ENCODE data around the gene GART. TPM values are rescaled to one million over a fixed set of nuclear protein-coding genes. Genes with fewer than 3 reads are reported as not detected.

GART gene
- total and polyA plus RNA-seq, 7 experiments from 2014 or later: 37.3 to 98.8 (median 56.4) TPM

GRCh38 chr21:33558777-33559421, 17.0 kb upstream of the GART start:
- Histone ChIP-seq H3K27ac (ENCODE audit: low read depth, low read length) (no peak overlapping the region), H3K4me3 (ENCODE audit: low read length) (no peak overlapping the region), H3K4me1 (ENCODE audit: control insufficient read depth in 2 of 2, insufficient read depth in 2 of 2, low read length in 2 of 2) (peaks cover 6 to 22% of the 10 kb centered on the region in 2 donors), H3K36me3 (ENCODE audit: control insufficient read depth in 2 of 3, insufficient read depth in 3 of 3, low read length in 3 of 3) (peaks cover 40 to 61% (median 42%) of the 10 kb centered on the region in 3 experiments), H3K9me3 (ENCODE audit: control insufficient read depth in 2 of 3, low read length in 3 of 3) (no peaks in the 10 kb centered on the region), H3K27me3 (ENCODE audit: control insufficient read depth in 2 of 2, insufficient read depth in 2 of 2, low read length in 2 of 2) (no peaks in the 10 kb centered on the region)
- Mint-ChIP-seq H3K4me1 (peaks cover 42 to 94% (median 86%) of the 10 kb centered on the region in 7 donors), H3K27me3 (no peaks in the 10 kb centered on the region), H3K9me3 (peaks cover 0 to 3% (median 0%) of the 10 kb centered on the region in 11 donors), H3K4me3 (peak overlapping the region in 6 of 10 donors; percentile 8 to 56 (median 26)), H3K27ac (peak overlapping the region in 3 of 9 donors; percentile 3 to 30 (median 6)), H3K36me3 (peaks cover 21 to 82% (median 59%) of the 10 kb centered on the region in 5 donors)
- ChIA-PET CTCF (interaction anchor here (1.5 kb wide), 1 partner anchor 14 kb away, joined by 3 read pairs; no protein-coding TSS in a partner anchor), POLR2A (interaction anchor here (1.3 to 1.4 kb wide), 3 partner anchors 14 to 16 kb away, joined by 3 to 4 read pairs (median 3); partner anchors contain the start of gene SON)
- no peak for ATAC-seq
- intact Hi-C loops (cut with micrococcal nuclease): loop anchor here in 1 of 2 donors (2.0 kb wide), 1 partner anchor 16 kb away; the partner anchor contains the start of genes GART and SON
- no peak for DNase-seq

- H3K4me3 Mint-ChIP-seq: peak overlapping the region in 1 of 10 donors; percentile 29
- H3K4me3 ChIP-seq (ENCODE audit: low read length): no peak overlapping the region
- CTCF ChIA-PET: interaction anchor here (0.9 to 1.4 kb wide), 2 partner anchors 15 to 49 kb away, joined by 3 to 4 read pairs; no protein-coding TSS in a partner anchor
Observed at GRCh38 chr21:33557447-33557846, 15.5 kb upstream of the GART start.

GRCh38 chr21:33554982-33555344, 13.0 kb upstream of the GART start:
- H3K9me3 ChIP-seq (ENCODE audit: control insufficient read depth in 2 of 3, low read length in 3 of 3): no peaks in the 10 kb centered on the region
- intact Hi-C loops (cut with micrococcal nuclease): no loop called here
- Mint-ChIP-seq H3K27ac (peak overlapping the region in 5 of 9 donors; percentile 36 to 87 (median 61)), H3K4me1 (peaks cover 40 to 75% (median 65%) of the 10 kb centered on the region in 7 donors), H3K9me3 (peaks cover 0 to 3% (median 0%) of the 10 kb centered on the region in 11 donors), H3K4me3 (peak overlapping the region in 7 of 10 donors; percentile 27 to 77 (median 65)), H3K27me3 (no peaks in the 10 kb centered on the region), H3K36me3 (peaks cover 24 to 83% (median 69%) of the 10 kb centered on the region in 5 donors)
- ATAC-seq (no peak), DNase-seq (no peak)
- H3K27ac ChIP-seq (ENCODE audit: low read depth, low read length): no peak overlapping the region
- ChIA-PET CTCF (no interaction called here), POLR2A (interaction anchor here (0.6 to 7.3 kb wide), 3 partner anchors 10 to 46 kb away, joined by 4 to 69 read pairs (median 5); partner anchors contain the start of genes GART and SON)
- H3K4me3 ChIP-seq (ENCODE audit: low read length): no peak overlapping the region
- H3K27me3 ChIP-seq (ENCODE audit: control insufficient read depth in 2 of 2, insufficient read depth in 2 of 2, low read length in 2 of 2): no peaks in the 10 kb centered on the region
- peaks cover 6 to 14% of the 10 kb centered on the region in 2 donors for H3K4me1 ChIP-seq (ENCODE audit: control insufficient read depth in 2 of 2, insufficient read depth in 2 of 2, low read length in 2 of 2)
- peaks cover 47 to 86% (median 58%) of the 10 kb centered on the region in 3 experiments for H3K36me3 ChIP-seq (ENCODE audit: control insufficient read depth in 2 of 3, insufficient read depth in 3 of 3, low read length in 3 of 3)

More at GRCh38 chr21:33557447-33557846, 15.5 kb upstream of the GART start:
- Mint-ChIP-seq H3K36me3 (peaks cover 24 to 84% (median 67%) of the 10 kb centered on the region in 5 donors), H3K9me3 (peaks cover 0 to 3% (median 0%) of the 10 kb centered on the region in 11 donors), H3K27me3 (no peaks in the 10 kb centered on the region), H3K27ac (peak overlapping the region in 1 of 9 donors; percentile 40), H3K4me1 (peaks cover 47 to 91% (median 83%) of the 10 kb centered on the region in 7 donors)
- Histone ChIP-seq H3K27me3 (ENCODE audit: control insufficient read depth in 2 of 2, insufficient read depth in 2 of 2, low read length in 2 of 2) (no peaks in the 10 kb centered on the region), H3K36me3 (ENCODE audit: control insufficient read depth in 2 of 3, insufficient read depth in 3 of 3, low read length in 3 of 3) (peaks cover 45 to 76% (median 56%) of the 10 kb centered on the region in 3 experiments), H3K27ac (ENCODE audit: low read depth, low read length) (no peak overlapping the region), H3K9me3 (ENCODE audit: control insufficient read depth in 2 of 3, low read length in 3 of 3) (no peaks in the 10 kb centered on the region), H3K4me1 (ENCODE audit: control insufficient read depth in 2 of 2, insufficient read depth in 2 of 2, low read length in 2 of 2) (peaks cover 6 to 22% of the 10 kb centered on the region in 2 donors)
- intact Hi-C loops (cut with micrococcal nuclease): no loop called here
- DNase-seq: no peak
- POLR2A ChIA-PET: interaction anchor here (0.6 to 7.3 kb wide), 8 partner anchors 9 to 1877 kb away, joined by 3 to 69 read pairs (median 4); partner anchors contain the start of genes GART, PAXBP1 and SON
- ATAC-seq: no peak

- Histone ChIP-seq H3K4me3 (ENCODE audit: low read length) (no peak overlapping the region), H3K36me3 (ENCODE audit: control insufficient read depth in 2 of 3, insufficient read depth in 3 of 3, low read length in 3 of 3) (peaks cover 43 to 86% (median 52%) of the 10 kb centered on the region in 3 experiments), H3K27me3 (ENCODE audit: control insufficient read depth in 2 of 2, insufficient read depth in 2 of 2, low read length in 2 of 2) (no peaks in the 10 kb centered on the region), H3K27ac (ENCODE audit: low read depth, low read length) (no peak overlapping the region), H3K9me3 (ENCODE audit: control insufficient read depth in 2 of 3, low read length in 3 of 3) (no peaks in the 10 kb centered on the region), H3K4me1 (ENCODE audit: control insufficient read depth in 2 of 2, insufficient read depth in 2 of 2, low read length in 2 of 2) (peaks cover 6 to 12% of the 10 kb centered on the region in 2 donors)
- intact Hi-C loops (cut with micrococcal nuclease): no loop called here
- H3K36me3 Mint-ChIP-seq: peaks cover 24 to 83% (median 67%) of the 10 kb centered on the region in 5 donors
- ChIA-PET CTCF (no interaction called here), POLR2A (interaction anchor here (0.7 to 7.3 kb wide), 2 partner anchors 10 to 11 kb away, joined by 5 to 69 read pairs; partner anchors contain the start of genes GART and SON)
- peak overlapping the region in 9 of 10 donors; percentile 14 to 77 (median 63) for H3K4me3 Mint-ChIP-seq
- peak overlapping the region in 5 of 9 donors; percentile 29 to 87 (median 54) for H3K27ac Mint-ChIP-seq
- peaks cover 41 to 75% (median 65%) of the 10 kb centered on the region in 7 donors for H3K4me1 Mint-ChIP-seq
- ATAC-seq (no peak), DNase-seq (no peak)
- no peaks in the 10 kb centered on the region for H3K27me3 Mint-ChIP-seq
- peaks cover 0 to 3% (median 0%) of the 10 kb centered on the region in 11 donors for H3K9me3 Mint-ChIP-seq
Observed at GRCh38 chr21:33554236-33554981, 12.5 kb upstream of the GART start.

- ChIA-PET POLR2A (interaction anchor here (0.5 to 7.3 kb wide), 2 partner anchors 9 to 842 kb away, joined by 3 to 69 read pairs; partner anchors contain the start of genes GART and SON), CTCF (no interaction called here)
- peaks cover 44 to 76% (median 64%) of the 10 kb centered on the region in 7 donors for H3K4me1 Mint-ChIP-seq
- DNase-seq (no peak), ATAC-seq (no peak)
- H3K27me3 ChIP-seq (ENCODE audit: control insufficient read depth in 2 of 2, insufficient read depth in 2 of 2, low read length in 2 of 2): no peaks in the 10 kb centered on the region
- peak overlapping the region in 3 of 10 donors; percentile 3 to 65 (median 41) for H3K4me3 Mint-ChIP-seq
- peaks cover 38 to 83% (median 43%) of the 10 kb centered on the region in 3 experiments for H3K36me3 ChIP-seq (ENCODE audit: control insufficient read depth in 2 of 3, insufficient read depth in 3 of 3, low read length in 3 of 3)
- no peaks in the 10 kb centered on the region for H3K27me3 Mint-ChIP-seq
- H3K4me3 ChIP-seq (ENCODE audit: low read length): no peak overlapping the region
- no peaks in the 10 kb centered on the region for H3K9me3 ChIP-seq (ENCODE audit: control insufficient read depth in 2 of 3, low read length in 3 of 3)
- H3K27ac Mint-ChIP-seq: peak overlapping the region in 2 of 9 donors; percentile 32 to 90
- peaks cover 16 to 74% (median 63%) of the 10 kb centered on the region in 5 donors for H3K36me3 Mint-ChIP-seq
- H3K9me3 Mint-ChIP-seq: peaks cover 0 to 3% (median 0%) of the 10 kb centered on the region in 11 donors
- peaks cover 6 to 12% of the 10 kb centered on the region in 2 donors for H3K4me1 ChIP-seq (ENCODE audit: control insufficient read depth in 2 of 2, insufficient read depth in 2 of 2, low read length in 2 of 2)
- H3K27ac ChIP-seq (ENCODE audit: low read depth, low read length): no peak overlapping the region
- intact Hi-C loops (cut with micrococcal nuclease): loop anchor here in 1 of 2 donors (2.0 kb wide), 1 partner anchor 14 kb away; no protein-coding TSS in a partner anchor
Observed at GRCh38 chr21:33552999-33553598, 11.2 kb upstream of the GART start.

Measured in naive thymus-derived CD4-positive, alpha-beta T cell (primary cell).